HPDE6-E6E7 (cell line): Measurements from ENCODE around the gene ENDOV.
A peak's percentile ranks its signal among the peaks of the same experiment; 100 is the strongest.

ENCODE experiments used
- DNase-seq: peaks from one replicate; pipeline ENCODE4 v3.0.0; 2011; ENCODE audit warnings: missing footprints; ENCODE audit errors: extremely low spot score

ENDOV gene

DNA sequence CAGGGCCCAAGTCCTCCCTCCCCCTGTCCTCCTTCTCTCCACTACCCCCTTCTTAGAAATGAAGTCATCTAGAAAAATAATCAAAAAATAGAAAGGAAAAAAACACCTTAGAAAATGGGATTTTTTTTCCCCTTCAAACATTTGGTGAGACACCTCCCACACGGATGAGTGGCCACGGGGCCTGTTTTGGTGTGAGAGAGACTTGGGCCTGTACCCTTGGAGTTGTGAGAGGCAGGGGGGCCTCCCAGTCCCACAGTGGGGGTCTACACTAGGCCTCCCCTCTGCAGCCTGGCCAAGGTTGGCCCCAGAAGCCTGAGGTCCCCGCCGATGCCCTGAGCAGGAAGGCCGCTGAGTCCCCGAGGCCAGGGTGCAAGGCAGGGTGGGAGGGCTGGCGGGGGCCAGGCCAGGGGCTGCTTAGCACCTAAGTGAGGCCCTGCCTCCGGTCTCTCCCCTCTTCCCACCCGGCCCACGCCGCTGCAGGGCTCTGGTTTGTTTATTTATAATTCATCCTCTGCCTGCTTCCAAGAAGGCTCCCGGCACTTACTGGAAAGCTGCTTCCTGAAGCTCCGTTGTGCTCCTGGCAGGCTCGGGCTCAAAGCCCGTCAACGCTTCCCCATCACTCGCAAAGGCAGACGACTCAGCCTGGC lies 35.1 kb downstream of the ENDOV start:
- DNase-seq: no peak

DNA sequence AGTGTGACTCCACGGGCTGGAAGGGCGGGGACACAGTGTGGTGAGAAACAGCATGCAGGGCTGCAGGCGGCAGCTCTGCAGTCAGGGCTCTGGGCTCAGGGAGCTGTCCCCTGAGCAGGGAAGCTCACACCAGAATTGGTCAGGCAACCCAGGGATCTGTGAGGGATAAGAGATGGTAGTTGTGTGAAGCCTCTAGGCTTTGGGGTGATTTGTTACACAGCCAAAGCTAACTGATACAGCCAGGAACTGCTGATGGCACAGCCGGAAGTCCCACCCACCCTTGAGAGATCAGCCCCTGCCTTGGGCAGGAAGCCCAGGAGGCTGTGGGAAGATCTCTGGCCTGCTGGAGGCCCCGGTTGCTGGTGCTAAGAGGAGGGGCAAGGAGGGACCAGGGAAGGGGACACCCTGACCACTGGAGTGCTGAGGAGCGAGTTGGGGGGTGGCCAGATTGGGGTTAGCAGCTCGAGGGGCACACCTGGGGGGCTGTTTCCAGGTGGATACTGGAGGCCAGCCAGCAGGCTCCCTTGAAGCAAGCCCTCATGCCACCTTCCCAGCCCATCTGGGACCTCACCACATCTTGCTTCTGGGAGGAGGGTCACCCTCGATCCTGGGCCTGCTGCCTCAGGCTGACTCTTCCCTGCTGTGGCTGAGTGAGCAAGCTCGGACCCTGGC lies 36.3 kb downstream of the ENDOV start:
- DNase-seq: no peak

DNA sequence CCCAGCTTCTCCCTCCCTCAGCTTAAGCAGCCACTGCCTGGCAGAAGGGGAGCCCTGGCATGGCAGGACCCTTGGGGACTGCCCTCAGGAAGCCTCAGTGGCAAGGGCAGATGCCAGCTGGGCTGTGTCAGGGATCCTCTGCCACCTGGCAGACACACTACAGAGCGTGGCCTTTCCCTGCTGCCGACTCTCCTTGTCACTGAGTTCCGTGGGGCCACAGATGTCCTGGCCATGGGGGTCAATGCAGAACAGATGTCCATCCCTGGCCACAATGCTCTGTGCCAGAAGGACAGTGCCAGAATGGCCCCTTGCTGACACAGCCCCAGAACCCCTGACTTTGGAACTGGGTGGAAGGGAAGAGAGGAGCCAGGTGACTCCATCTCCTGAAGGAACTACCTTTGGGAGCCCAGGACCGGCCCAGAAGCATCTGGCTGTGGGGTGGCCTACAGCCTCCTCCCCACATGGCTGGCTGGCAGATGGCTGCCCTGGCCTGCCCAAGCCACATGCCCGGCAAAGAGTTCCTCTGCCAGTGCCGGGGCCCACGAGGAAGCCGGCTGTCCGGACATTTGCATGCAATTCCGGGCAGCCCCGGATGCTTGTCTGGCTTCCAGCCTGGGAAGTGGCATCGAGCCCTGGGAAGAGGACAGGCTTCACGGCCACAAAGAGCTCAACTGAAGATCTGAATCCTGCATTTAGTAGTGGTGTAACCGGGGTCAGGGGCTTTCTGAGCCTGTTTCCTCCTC lies 37.4 kb downstream of the ENDOV start:
- DNase-seq: no peak

DNA sequence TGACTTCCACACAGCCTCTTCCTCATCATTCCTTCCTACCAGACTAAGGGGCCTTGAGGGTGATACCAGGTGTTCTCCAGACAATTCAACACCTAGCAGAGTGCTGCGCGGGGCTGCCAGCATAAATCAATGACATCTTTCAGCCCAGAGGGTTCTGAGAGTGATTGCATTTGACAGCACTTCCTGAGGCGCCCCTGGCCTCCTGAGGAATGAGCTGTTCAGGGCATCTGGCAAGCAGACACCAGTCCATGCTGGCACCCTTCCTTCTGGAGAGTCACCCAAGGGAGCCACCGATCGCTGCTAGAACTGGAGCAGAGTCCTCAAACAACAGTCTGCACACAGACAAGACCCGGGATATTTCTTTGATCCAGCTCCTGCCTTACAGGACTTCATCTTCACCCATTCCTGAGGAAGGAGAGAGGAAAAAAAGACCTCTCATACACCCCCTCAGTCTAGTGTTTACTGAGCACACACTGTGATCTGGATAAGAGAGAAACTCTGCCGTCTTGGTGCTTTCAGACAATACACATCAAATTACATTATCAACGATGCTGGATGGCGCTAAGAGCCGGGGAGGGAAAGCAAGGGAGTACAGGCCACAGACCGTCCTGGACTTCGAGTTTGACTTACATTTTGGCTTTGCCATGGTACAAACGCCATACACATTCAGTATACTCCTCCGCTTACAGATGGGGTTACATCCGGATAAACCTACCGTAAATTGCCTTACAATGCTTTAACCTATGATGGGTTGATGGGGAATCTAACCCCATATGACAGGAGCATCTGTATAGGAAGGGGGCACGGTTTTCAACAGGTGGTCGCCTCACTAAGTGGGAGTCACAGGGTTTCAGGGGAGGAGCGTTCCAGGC lies 38.4 kb downstream of the ENDOV start:
- no peak for DNase-seq

DNA sequence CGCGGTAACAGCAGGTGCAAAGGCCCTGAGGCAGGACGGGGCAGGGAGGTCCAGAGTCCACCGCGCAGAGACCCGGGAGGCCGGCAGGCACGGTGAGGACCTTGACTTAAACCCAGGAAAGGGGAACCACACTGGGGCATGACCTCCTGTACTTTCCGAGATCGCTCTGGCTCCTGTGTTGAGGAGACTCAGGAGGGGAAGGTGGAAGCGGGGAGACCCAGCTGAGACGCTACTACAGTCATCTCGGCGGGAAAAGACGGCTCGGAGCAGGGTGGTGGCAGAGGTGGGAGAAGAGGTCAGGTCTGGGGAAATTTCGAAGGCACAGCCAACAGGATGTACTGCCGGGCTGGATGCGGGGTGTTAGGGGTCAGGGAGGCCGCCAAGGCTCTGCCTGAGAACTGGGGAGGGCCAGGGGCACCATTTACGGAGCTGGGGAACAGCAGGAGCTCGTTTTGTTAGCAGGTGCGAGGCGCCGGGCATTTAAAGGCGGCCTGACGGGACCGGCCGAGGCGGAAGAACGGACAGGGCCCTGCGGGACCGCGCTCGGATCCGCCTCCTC lies 39.1 kb downstream of the ENDOV start:
- peak; percentile 32 for DNase-seq

DNA sequence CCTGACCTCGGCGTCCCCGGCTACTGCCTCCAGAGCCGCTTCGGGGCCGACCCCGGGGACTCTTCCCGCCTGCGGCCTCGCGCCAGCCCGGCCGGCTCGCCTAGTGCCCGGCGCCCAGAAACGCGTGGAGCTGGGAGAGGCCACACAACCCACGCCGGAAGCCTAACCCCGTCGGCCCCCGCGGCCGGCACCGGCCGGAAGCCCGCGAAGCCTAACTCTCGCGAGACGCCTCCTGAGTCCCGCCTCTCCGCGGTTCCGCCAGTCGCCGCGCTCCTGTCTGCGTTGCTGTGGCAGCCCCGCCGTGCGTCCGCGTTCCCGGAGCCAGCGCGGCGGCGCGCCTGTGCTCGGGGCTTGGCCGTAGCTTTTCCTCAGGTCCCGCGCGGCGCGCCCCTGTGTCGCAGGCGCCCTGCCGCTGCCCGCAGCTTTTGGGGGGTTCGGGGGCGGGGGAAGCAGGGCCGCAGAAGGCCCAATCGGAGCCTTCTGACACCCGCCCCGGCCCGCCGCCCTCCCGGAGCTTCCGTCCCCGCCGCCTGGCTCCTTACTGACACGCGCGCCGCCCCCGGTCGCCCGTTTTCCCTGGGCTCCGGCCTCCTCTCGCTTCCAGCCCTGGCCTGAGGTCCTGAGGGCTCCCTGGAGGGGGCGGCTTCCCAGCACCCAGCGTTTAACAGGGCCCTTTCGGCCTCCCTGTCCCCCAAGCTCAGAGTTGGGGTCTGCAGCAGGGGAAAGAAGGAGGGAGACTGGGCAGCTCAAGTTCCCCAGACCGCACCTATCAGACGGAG lies 39.8 kb downstream of the ENDOV start:
- peak; percentile 99 for DNase-seq

DNA sequence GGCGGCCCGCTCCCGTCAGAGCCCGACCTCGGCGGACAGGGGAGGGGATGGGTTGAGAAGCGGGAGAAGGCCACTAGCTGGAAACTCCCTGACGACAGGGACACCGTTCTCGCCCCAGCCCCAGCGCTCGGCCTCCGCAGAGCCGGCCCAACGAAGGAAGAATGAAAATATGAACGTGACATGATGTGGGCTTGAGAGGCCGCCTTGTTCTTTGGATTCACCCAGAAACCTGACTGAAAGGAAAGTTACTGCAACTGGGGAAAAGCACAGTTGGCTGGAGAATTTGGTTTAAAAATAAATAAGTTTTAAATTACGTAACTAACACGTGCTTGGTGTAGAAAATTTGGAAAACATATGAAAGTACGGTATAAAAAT lies 40.4 kb downstream of the ENDOV start:
- DNase-seq: peak; percentile 49

DNA sequence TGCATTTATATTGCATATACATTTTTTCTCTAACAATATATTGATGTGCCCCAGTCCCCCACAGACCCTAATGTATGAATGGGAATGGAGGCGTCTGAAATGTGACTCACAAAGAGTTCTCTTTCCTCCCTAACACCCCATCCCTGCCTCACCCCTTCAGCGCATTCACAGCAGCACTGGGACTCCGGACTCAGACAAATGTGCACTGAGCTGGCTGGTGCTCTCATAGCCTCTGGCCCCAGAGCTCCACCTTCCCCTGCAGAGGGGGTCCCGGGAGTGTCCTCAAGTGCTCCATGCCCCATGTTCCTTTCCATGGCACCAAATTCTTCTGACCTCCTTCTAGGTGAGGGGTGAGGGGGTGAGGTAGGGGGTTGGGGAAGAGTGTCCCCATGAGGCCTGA lies 40.8 kb downstream of the ENDOV start:
- DNase-seq: no peak

DNA sequence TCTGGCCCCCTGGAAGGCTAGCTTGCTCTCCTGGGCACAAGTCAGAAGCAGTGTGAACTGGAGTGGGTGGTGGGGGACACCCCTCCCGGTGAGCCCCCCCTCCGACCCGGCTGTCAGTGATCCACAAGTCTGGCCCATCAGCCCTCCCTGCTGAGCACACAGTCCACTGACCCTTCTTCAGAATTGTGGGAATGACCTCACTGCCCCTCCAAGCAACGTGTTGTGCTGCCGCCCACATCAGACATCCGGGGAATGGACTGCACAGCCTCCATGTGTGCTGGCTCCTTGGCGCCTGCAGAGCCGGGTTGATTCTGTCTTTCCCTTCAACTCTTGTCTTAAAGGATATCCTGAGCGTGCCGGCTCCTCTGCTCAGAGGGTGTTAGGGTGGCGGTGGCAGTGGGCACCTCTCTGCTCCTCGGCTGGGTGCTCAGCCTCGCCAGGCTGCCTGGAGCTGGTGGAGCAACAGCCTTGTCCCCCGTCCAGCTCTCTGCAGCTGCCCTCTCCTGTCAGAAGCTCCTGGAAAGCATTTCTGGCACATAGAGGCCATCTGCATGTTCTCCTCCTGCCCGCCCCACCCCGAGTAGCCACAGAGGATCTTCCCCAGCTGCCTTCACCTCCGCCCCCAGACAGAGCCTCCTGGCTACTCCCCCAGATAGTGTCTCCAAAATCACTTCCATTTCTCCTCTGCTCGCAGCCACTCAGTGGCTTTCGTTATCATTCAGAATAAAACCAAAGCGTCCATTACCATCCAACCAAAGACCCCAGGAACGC lies 41.7 kb downstream of the ENDOV start:
- no peak for DNase-seq

DNA sequence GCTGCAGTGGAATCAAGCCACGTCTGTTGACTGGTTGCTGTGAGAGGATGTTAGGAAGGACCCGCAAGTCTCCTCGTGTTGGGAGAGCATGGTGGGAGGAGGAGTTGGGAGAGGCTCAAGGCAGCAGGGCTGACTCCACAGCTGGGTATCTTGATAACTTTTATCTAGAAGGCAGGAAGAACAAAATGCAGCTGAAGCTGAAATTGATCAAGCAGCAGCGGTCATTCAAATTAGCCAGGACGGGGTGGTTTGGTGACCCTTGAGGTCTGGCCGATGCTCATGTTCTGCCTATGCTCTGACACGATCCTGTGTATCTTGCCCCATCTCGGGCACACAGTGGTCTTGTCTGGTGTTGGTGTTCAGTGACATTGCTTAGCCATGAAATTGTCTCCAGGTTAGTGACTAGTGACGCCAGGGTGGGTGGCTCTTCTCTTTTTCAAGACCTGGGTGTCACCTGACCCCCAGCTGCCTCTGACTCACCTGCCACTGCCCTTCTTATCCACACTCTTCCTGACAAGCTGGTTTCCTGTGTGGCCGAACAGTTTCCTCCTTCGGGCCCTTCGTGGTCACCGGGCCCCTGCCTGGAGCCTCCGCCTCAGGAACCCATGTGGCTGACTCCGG lies 42.4 kb downstream of the ENDOV start:
- DNase-seq: no peak

DNA sequence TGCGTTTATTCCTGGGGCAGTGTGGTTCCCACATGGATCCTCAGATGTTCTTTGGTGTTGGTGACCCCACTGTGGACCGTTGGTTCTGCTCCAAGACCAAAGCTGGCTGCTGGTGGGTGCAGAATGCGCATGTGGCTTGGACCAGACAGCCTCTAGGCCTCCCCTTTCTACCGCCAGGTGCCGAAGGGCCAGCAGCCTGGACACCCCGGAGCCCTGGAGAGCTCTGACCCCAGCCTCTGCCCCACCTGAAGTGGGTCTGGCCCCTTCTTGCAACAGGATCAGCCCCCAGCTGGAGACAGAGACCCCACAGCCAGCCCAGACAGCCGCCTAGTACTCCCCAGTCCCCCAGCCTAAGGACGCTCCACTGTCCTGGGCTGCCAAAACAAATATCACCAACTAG lies 43.0 kb downstream of the ENDOV start:
- DNase-seq: no peak

DNA sequence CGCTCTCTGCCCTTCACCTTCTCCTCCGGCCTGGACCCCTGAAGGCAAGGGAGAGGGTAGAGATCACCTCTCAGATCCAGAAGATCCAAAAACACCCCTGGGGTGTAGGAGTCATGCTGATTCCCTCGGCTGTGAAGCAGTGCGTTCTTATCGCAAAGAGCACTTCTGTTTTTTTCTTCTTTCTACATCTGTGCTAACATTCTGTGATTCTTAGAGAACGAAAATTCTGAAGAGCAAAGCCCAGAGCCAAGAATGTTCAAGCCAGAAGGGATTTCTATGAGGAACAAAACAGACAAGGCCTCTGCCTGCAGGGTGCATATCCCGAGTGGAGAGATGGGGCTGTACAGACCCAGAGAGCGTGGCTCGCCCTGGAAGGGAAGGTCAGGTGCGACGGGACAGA lies 44.3 kb downstream of the ENDOV start:
- DNase-seq: no peak

DNA sequence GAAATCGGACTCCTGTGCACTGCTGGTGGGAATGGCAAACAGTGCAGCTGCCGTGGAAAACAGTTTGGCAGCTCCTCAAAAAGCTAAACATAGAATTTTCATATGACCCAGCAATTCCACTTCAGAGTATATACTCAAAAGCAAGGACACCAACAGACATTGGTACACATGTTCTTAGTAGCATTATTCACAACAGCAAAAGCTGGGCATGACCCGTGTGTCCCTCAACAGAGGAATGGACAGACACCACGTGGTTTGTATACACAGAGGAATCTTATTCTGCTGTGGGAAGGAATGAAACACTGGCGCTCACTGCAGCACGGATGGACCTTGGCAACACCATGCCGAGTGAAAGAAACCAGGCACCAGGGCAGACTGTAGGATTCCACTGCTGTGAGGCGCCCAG lies 45.5 kb downstream of the ENDOV start:
- DNase-seq: no peak

DNA sequence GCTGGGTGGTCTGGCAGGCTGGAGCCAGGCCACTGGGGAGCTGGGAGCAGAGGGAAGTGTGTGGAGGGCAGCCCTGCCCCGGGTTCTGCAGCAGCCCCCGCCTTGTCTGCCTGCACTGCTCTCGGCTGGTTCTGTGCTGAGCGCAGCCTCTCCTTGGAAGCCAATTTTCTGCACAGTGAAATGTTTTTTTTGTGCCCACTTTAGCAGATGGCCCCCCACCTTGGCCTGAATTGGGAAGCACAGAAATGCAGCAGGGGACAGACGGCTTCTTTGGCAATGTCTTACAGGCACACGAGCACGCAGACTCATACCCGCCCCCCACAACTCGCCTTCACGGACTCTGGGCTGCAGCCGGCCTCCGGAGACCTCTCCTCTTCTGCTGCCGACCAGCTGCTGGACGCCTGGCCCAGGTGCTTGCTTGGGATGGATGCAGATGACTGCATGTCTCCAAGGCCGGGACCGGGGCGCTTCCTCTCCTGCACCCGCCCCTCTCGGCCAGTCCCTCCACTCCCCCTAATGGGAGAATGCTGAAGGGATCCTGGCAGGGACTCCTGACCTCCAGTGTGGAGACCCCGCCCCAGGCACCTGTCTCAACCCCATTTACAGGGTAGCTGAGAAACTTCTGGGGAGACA lies 46.7 kb downstream of the ENDOV start:
- DNase-seq: no peak

DNA sequence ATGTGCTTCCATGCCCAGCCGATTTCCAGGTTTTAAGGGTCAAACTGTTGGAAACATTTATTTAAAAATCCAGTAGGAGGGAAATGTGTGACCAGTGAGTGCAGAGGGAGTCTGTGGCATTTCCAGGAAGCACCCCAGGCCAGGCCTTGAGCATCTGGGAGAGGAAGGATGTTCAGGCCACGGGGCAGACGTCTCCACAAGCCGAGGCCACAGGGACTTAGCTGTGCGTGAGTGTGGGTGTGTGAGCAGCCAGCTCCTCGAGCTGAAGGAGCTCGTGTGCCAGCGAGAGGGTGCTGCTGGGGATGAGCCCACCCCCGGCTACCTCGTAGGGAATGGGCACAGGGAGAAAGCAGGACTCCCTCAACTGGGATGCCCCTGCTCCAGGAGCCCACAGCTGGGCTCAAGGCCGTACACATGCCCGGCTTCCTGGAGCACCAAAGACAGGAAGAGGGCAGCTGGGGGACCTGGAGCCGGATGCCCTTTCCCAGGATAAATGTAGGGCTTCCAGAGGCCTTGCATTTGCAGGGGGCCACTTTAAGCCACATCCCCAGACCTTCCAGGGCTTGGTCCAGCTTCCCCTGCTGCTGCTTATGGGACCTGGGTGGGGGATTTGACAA lies 48.9 kb downstream of the ENDOV start:
- DNase-seq: no peak

DNA sequence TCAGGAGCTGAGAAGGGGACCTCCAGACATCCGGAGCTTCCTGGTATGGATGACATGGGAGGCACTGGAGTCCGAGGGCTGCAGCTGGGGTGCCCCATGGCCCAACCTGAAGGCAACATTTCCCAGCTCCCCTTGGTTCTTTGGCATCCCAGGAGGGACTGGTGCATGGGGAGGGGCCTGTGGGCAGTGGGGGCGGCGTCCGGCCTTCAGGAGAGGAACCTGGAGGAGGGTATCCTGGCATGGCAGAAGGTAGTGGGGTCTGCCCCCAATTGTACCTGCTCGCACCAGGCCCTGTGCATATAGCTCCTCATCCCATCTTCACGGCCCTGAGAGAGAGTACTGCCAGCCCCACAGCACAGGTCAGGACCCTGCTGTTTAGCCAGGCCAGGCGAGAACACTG lies 49.5 kb downstream of the ENDOV start:
- DNase-seq: no peak

DNA sequence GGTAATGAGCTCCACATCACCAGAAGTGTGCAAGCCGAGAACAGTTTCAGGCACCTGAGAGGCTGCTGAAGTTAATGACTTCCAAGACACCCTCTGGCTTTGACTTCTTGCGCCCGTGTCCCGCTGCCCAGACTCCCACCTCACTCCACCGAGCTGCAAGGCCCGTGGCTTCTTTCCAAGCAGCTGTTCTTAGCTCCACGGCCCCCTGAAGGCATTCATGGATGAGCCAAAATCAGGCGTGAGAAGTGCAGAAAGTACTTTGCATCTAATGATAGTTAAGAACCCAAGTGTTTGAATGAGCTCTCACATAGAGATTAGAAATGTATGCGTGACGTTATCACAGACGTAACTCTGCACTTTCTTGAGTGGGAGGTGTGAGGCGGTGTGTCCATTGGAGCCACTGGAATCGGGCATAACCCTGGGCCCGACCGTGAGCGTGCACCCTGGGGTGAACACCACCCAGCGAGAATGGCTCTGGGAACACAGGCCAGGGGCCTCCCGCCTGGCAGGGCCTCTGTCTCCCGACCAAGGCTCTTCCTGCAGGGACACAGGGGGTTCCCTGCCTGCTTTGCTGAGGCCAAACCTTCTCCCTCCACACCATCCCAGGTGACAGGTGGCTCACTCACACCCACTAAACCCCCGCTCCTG lies 50.5 kb downstream of the ENDOV start:
- DNase-seq: no peak

DNA sequence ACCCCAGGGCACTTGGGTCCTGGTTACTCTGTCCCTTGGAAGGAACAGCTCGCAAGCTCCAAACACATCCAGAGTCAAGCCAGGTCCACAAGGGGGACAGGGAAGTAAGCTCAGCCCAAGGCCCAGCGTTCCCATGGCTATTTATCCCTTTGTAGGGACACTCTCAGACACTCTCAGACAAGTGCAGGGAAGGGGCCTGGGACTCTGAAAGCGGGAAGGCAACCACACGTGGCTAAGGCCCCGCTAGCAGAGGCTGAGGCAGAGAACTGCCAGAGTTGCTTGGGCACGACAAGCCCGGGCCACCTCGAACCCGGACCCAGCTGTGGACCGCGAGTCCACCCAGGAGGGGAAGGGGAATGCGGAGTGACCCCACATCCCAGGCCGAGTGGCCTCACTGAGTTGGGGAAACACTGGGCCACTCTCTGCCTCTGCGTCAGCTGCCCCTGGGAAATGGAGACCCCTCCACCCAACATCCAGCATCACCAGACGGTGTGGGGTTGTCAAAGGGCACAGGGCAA lies 51.3 kb downstream of the ENDOV start:
- no peak for DNase-seq
